ENCODE measurements around the gene MAT2A. TPM values are rescaled to one million over a fixed set of nuclear protein-coding genes. Genes with fewer than 3 reads are reported as not detected.

The MAT2A gene
- total RNA-seq, 1 experiment from 2014 or later, result 250 TPM

GRCh38 chr2:85496436-85496835 is 42.5 kb upstream of the MAT2A start:
- H3K36me3 Mint-ChIP-seq (ENCODE audit: insufficient read depth, unreplicated experiment), result no peaks in the 10 kb centered on the region
- no peaks in the 10 kb centered on the region for H3K27me3 ChIP-seq (replicated peaks; ENCODE audit: control insufficient read depth, insufficient read depth, low read length)
- no peaks in the 10 kb centered on the region for H3K36me3 ChIP-seq (ENCODE audit: control insufficient read depth, insufficient read depth, low read length)
- peaks cover 9% of the 10 kb centered on the region for H3K4me1 ChIP-seq
- no peak for DNase-seq
- BruUV-seq (replicated peaks), result no TSS peak
- H3K4me3 ChIP-seq (ENCODE audit: low read depth, low read length), result no peak overlapping the region
- no peaks in the 10 kb centered on the region for H3K4me1 Mint-ChIP-seq (ENCODE audit: low read depth, unreplicated experiment)
- no peaks in the 10 kb centered on the region for H3K9me3 ChIP-seq
- H3K27ac Mint-ChIP-seq (ENCODE audit: unreplicated experiment), result no peak overlapping the region
- no peak overlapping the region for H3K4me3 Mint-ChIP-seq (ENCODE audit: unreplicated experiment)
- intact Hi-C loops (cut with micrococcal nuclease; ENCODE audit: unreplicated experiment), result no loop called here
- H3K9me3 Mint-ChIP-seq (ENCODE audit: unreplicated experiment), result peaks cover 10% of the 10 kb centered on the region
- ChIA-PET CTCF (no interaction called here), POLR2A (no interaction called here)
- no peak for TF ChIP-seq CTCF (IDR thresholded peaks at IDR 0.05; ENCODE audit: insufficient read depth in 1 of 2, low read depth in 1 of 2, low read length in 1 of 2, severe bottlenecking in 1 of 2, unreplicated experiment in 1 of 2)
- H3K27me3 Mint-ChIP-seq (ENCODE audit: insufficient read depth, unreplicated experiment), result no peaks in the 10 kb centered on the region

- no peak overlapping the region for H3K4me3 ChIP-seq (ENCODE audit: low read depth, low read length)
- H3K27ac Mint-ChIP-seq (ENCODE audit: unreplicated experiment), result no peak overlapping the region
- no peaks in the 10 kb centered on the region for H3K27me3 ChIP-seq (replicated peaks; ENCODE audit: control insufficient read depth, insufficient read depth, low read length)
- no peak for DNase-seq
- no peaks in the 10 kb centered on the region for H3K9me3 ChIP-seq
- ChIA-PET CTCF (no interaction called here), POLR2A (no interaction called here)
- intact Hi-C loops (cut with micrococcal nuclease; ENCODE audit: unreplicated experiment), result no loop called here
- H3K36me3 Mint-ChIP-seq (ENCODE audit: insufficient read depth, unreplicated experiment), result no peaks in the 10 kb centered on the region
- no peak overlapping the region for H3K4me3 Mint-ChIP-seq (ENCODE audit: unreplicated experiment)
- no peaks in the 10 kb centered on the region for H3K27me3 Mint-ChIP-seq (ENCODE audit: insufficient read depth, unreplicated experiment)
- no TSS peak for BruUV-seq (replicated peaks)
- H3K4me1 Mint-ChIP-seq (ENCODE audit: low read depth, unreplicated experiment), result no peaks in the 10 kb centered on the region
- peaks cover 10% of the 10 kb centered on the region for H3K9me3 Mint-ChIP-seq (ENCODE audit: unreplicated experiment)
- no peaks in the 10 kb centered on the region; the same call in 1 of the 2 replicates for H3K36me3 ChIP-seq (ENCODE audit: control insufficient read depth, insufficient read depth, low read length)
- H3K4me1 ChIP-seq, result peaks cover 12% of the 10 kb centered on the region
- no peak for TF ChIP-seq CTCF (IDR thresholded peaks at IDR 0.05; ENCODE audit: insufficient read depth in 1 of 2, low read depth in 1 of 2, low read length in 1 of 2, severe bottlenecking in 1 of 2, unreplicated experiment in 1 of 2)
Measured at GRCh38 chr2:85497944-85498630, 40.9 kb upstream of the MAT2A start.

- Mint-ChIP-seq H3K27me3 (ENCODE audit: insufficient read depth, unreplicated experiment) (no peaks in the 10 kb centered on the region), H3K4me1 (ENCODE audit: low read depth, unreplicated experiment) (no peaks in the 10 kb centered on the region), H3K27ac (ENCODE audit: unreplicated experiment) (no peak overlapping the region), H3K9me3 (ENCODE audit: unreplicated experiment) (peaks cover 10% of the 10 kb centered on the region), H3K36me3 (ENCODE audit: insufficient read depth, unreplicated experiment) (no peaks in the 10 kb centered on the region), H3K4me3 (ENCODE audit: unreplicated experiment) (no peak overlapping the region)
- no peaks in the 10 kb centered on the region for H3K9me3 ChIP-seq
- no peak for TF ChIP-seq CTCF (IDR thresholded peaks at IDR 0.05; ENCODE audit: insufficient read depth in 1 of 2, low read depth in 1 of 2, low read length in 1 of 2, severe bottlenecking in 1 of 2, unreplicated experiment in 1 of 2)
- H3K4me3 ChIP-seq (ENCODE audit: low read depth, low read length), result no peak overlapping the region
- no peak for DNase-seq
- CTCF ChIA-PET, result no interaction called here
- intact Hi-C loops (cut with micrococcal nuclease; ENCODE audit: unreplicated experiment), result no loop called here
- peaks cover 17% of the 10 kb centered on the region for H3K4me1 ChIP-seq
- BruUV-seq (replicated peaks), result no TSS peak
- POLR2A ChIA-PET, result no interaction called here
- H3K36me3 ChIP-seq (ENCODE audit: control insufficient read depth, insufficient read depth, low read length), result no peaks in the 10 kb centered on the region; the same call in 1 of the 2 replicates
- H3K27me3 ChIP-seq (replicated peaks; ENCODE audit: control insufficient read depth, insufficient read depth, low read length), result no peaks in the 10 kb centered on the region
Measured at GRCh38 chr2:85501248-85501647, 37.7 kb upstream of the MAT2A start.

Data from Caco-2 (cell line).